Neural cell (in vitro differentiated cells): ENCODE data around the gene PRDM13.

Experiments used
- EP300 ChIP-seq: fragments of 450-650 bp; conservative IDR thresholded peaks from 2 replicates; pipeline ENCODE4 v1.6.1; 2014; ENCODE audit warnings: antibody characterized with exemption, mild to moderate bottlenecking, moderate library complexity; ENCODE audit not compliant: poor library complexity, severe bottlenecking
- EZH2 ChIP-seq: fragments of 200-600, 300-800 bp; shearing (Covaris generic), sonication (generic); IDR thresholded peaks from 2 replicates; pipeline ENCODE4 v1.6.1; 2014; ENCODE audit warnings: antibody characterized with exemption, low read length, borderline replicate concordance, mild to moderate bottlenecking; ENCODE audit not compliant: insufficient read depth, poor library complexity, severe bottlenecking
- MXI1 ChIP-seq: fragments of 450-650 bp; conservative IDR thresholded peaks from 2 replicates; pipeline ENCODE4 v1.6.1; 2014; ENCODE audit warnings: antibody characterized with exemption, mild to moderate bottlenecking; ENCODE audit not compliant: poor library complexity, severe bottlenecking
- POLR2AphosphoS5 ChIP-seq: IDR thresholded peaks from 2 replicates; pipeline ENCODE4 v1.6.1; 2012
- RAD21 ChIP-seq: fragments of 450-650 bp; conservative IDR thresholded peaks from 2 replicates; pipeline ENCODE4 v1.6.1; 2014; ENCODE audit warnings: antibody characterized with exemption, mild to moderate bottlenecking, moderate library complexity
- SMC3 ChIP-seq: fragments of 450-650 bp; conservative IDR thresholded peaks from 2 replicates; pipeline ENCODE4 v1.6.1; 2014; ENCODE audit warnings: antibody characterized with exemption, mild to moderate bottlenecking, moderate library complexity; ENCODE audit not compliant: poor library complexity
- TAF1 ChIP-seq: IDR thresholded peaks from 2 replicates; pipeline ENCODE4 v1.6.1; 2012; ENCODE audit warnings: low read depth
- TF ChIP-seq, protein P1 (sequence below): fragments of 450-650 bp; IDR thresholded peaks from 2 replicates; pipeline ENCODE4 v1.5.1; 2014; ENCODE audit warnings: antibody characterized with exemption, mild to moderate bottlenecking, moderate library complexity; ENCODE audit not compliant: poor library complexity, severe bottlenecking
- TF ChIP-seq, protein P2 (sequence below): IDR thresholded peaks from 2 replicates; pipeline ENCODE4 v1.6.1; 2012; ENCODE audit warnings: borderline replicate concordance

DNA sequence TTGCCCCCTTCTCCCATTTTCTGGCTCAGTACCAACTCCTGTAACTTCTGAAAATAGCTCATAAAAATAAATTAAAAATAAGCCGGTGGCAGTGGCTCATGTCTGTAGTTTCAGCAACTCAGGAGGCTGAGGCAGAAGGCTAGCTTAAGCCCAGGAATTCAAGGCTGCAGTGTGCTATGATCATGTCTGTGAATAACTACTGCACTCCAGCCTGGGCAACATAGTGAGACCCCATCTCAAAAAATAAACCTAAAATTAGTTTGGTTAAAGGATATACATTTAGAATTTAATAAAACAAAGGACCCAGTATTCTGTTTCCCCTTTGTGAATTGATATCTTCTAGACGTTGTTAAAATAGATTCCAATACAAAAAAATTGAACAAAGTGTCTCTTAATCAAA lies 10.5 kb downstream of the PRDM13 start:
- TF ChIP-seq SMC3 (no peak), TAF1 (no peak), EZH2 (no peak), POLR2AphosphoS5 (no peak), RAD21 (no peak), EP300 (no peak), MXI1 (no peak)
- TF ChIP-seq, protein P1, sequence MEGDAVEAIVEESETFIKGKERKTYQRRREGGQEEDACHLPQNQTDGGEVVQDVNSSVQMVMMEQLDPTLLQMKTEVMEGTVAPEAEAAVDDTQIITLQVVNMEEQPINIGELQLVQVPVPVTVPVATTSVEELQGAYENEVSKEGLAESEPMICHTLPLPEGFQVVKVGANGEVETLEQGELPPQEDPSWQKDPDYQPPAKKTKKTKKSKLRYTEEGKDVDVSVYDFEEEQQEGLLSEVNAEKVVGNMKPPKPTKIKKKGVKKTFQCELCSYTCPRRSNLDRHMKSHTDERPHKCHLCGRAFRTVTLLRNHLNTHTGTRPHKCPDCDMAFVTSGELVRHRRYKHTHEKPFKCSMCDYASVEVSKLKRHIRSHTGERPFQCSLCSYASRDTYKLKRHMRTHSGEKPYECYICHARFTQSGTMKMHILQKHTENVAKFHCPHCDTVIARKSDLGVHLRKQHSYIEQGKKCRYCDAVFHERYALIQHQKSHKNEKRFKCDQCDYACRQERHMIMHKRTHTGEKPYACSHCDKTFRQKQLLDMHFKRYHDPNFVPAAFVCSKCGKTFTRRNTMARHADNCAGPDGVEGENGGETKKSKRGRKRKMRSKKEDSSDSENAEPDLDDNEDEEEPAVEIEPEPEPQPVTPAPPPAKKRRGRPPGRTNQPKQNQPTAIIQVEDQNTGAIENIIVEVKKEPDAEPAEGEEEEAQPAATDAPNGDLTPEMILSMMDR, result no peak
- TF ChIP-seq, protein P2, sequence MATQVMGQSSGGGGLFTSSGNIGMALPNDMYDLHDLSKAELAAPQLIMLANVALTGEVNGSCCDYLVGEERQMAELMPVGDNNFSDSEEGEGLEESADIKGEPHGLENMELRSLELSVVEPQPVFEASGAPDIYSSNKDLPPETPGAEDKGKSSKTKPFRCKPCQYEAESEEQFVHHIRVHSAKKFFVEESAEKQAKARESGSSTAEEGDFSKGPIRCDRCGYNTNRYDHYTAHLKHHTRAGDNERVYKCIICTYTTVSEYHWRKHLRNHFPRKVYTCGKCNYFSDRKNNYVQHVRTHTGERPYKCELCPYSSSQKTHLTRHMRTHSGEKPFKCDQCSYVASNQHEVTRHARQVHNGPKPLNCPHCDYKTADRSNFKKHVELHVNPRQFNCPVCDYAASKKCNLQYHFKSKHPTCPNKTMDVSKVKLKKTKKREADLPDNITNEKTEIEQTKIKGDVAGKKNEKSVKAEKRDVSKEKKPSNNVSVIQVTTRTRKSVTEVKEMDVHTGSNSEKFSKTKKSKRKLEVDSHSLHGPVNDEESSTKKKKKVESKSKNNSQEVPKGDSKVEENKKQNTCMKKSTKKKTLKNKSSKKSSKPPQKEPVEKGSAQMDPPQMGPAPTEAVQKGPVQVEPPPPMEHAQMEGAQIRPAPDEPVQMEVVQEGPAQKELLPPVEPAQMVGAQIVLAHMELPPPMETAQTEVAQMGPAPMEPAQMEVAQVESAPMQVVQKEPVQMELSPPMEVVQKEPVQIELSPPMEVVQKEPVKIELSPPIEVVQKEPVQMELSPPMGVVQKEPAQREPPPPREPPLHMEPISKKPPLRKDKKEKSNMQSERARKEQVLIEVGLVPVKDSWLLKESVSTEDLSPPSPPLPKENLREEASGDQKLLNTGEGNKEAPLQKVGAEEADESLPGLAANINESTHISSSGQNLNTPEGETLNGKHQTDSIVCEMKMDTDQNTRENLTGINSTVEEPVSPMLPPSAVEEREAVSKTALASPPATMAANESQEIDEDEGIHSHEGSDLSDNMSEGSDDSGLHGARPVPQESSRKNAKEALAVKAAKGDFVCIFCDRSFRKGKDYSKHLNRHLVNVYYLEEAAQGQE, result no peak
